Esophagus muscularis mucosa (tissue), 4 donors: ENCODE results near the gene PDX1. TPM values are rescaled to one million over a fixed set of nuclear protein-coding genes. Genes with fewer than 3 reads are reported as not detected.

Experiments
- DNase-seq: peaks from one replicate; pipeline ENCODE4 v3.0.0-alpha.2; 2017; ENCODE audit errors: extremely low spot score
- H3K27ac ChIP-seq, 4 donors: fragments of 200-600 bp; sonication (generic); replicated peaks in 1 of 4; 1 replicate in 3 of 4; 2 replicates in 1 of 4; pipeline ENCODE4 v1.5.1; 2016 to 2019; ENCODE audit warnings: mild to moderate bottlenecking in 1 of 4
- H3K27me3 ChIP-seq, 4 donors: fragments of 200-600 bp; sonication (generic); one replicate each; pipeline versions ENCODE4 v1.5.1 to v1.6.0; 2016 to 2019
- H3K36me3 ChIP-seq, 4 donors: fragments of 200-600 bp; sonication (generic); one replicate each; pipeline ENCODE4 v1.5.1; 2016 to 2019
- H3K4me1 ChIP-seq, 4 donors: fragments of 200-600 bp; sonication (generic); one replicate each; pipeline ENCODE4 v1.5.1; 2016 to 2019
- H3K4me3 ChIP-seq, 4 donors: fragments of 200-600 bp; sonication (generic); 1 replicate in 2 of 4; 2 replicates in 2 of 4; pipeline ENCODE4 v1.5.1; 2016 to 2019; ENCODE audit warnings: mild to moderate bottlenecking in 4 of 4, moderate library complexity in 1 of 4
- H3K9me3 ChIP-seq, 4 donors: fragments of 200-600 bp; sonication (generic); 1 replicate in 3 of 4; 2 replicates in 1 of 4; pipeline ENCODE4 v1.5.1; 2016 to 2019
- CTCF ChIP-seq, 3 experiments: fragments of 200-600 bp in 2 of 3; fragments of 450-650 bp in 1 of 3; sonication (generic) in 2 of 3; IDR thresholded peaks; one replicate each; pipeline ENCODE4 v1.5.1; 2017 to 2019; ENCODE audit warnings: antibody characterized with exemption in 3 of 3, mild to moderate bottlenecking in 2 of 3, moderate library complexity in 1 of 3
- EP300 ChIP-seq: sonication (generic); formaldehyde crosslinking; IDR thresholded peaks from one replicate; pipeline ENCODE4 v1.6.1; 2017; ENCODE audit warnings: antibody characterized with exemption
- POLR2A ChIP-seq: fragments of 450-650 bp; IDR thresholded peaks from one replicate; pipeline ENCODE4 v1.6.1; 2017; ENCODE audit warnings: antibody characterized with exemption, moderate library complexity, mild to moderate bottlenecking, low read depth
- POLR2AphosphoS5 ChIP-seq, 2 donors: sonication (generic); formaldehyde crosslinking; IDR thresholded peaks; one replicate each; pipeline ENCODE4 v1.6.1; 2017; ENCODE audit warnings: antibody characterized with exemption in 2 of 2
- WGBS: methylation state at CpG from one replicate; pipeline ENCODE4 v1.1.5; 2018; 5-methylcytosine and 5-hydroxymethylcytosine counted together
- intact Hi-C: fragments of 100-400 bp; cut with DNase I; formaldehyde crosslinking; loops from one replicate; pipeline ENCODE4 v1.15.1; 2023
- total RNA-seq, 4 donors: library from RNA; depleted of rRNA; stranded (reverse); fragments of >200 nt; gene quantifications; one replicate each; pipeline versions ENCODE4 v1.1.0 to v1.2.1, GENCODE V29; 2016

The PDX1 gene
- total RNA-seq, 4 donors from 2014 or later, result not detected

GRCh38 chr13:27969082-27969865, 49.5 kb downstream of the PDX1 start, which contains the start of gene CDX2:
Gene CDX2, minus strand, starts transcription at chr13:27969315. Its CDS starts 309 bp downstream, at chr13:27969006.
- Histone ChIP-seq H3K9me3 (no peaks in the 10 kb centered on the region), H3K4me3 (no peak within 1 kb of the TSS), H3K27ac (no peak within 1 kb of the TSS), H3K27me3 (peaks cover 0 to 100% (median 70%) of the 10 kb centered on the region in 4 donors), H3K36me3 (no peaks in the 10 kb centered on the region), H3K4me1 (peaks cover 7 to 43% (median 35%) of the 10 kb centered on the region in 4 donors)
- TF ChIP-seq EP300 (no peak), CTCF (IDR thresholded peaks at IDR 0.05) (no peak), POLR2A (no peak), POLR2AphosphoS5 (IDR thresholded peaks at IDR 0.05) (no peak)
- intact Hi-C loops, result no loop called here
- 3% methylated on average over 29 of the region's 34 CpGs for WGBS
- DNase-seq, result no peak

GRCh38 chr13:27969866-27970229, 50.0 kb downstream of the PDX1 start:
- DNase-seq, result no peak
- TF ChIP-seq POLR2AphosphoS5 (IDR thresholded peaks at IDR 0.05) (no peak), CTCF (IDR thresholded peaks at IDR 0.05) (no peak), POLR2A (no peak), EP300 (no peak)
- peaks cover 0 to 100% (median 67%) of the 10 kb centered on the region in 4 donors for H3K27me3 ChIP-seq
- H3K36me3 ChIP-seq, result no peaks in the 10 kb centered on the region
- peaks cover 7 to 43% (median 35%) of the 10 kb centered on the region in 4 donors for H3K4me1 ChIP-seq
- no peak overlapping the region for H3K4me3 ChIP-seq
- 15% methylated on average over 7 of the region's 7 CpGs for WGBS
- no peaks in the 10 kb centered on the region for H3K9me3 ChIP-seq
- H3K27ac ChIP-seq, result no peak overlapping the region
- intact Hi-C loops, result no loop called here

- DNase-seq, result no peak
- Histone ChIP-seq H3K36me3 (no peaks in the 10 kb centered on the region), H3K27me3 (peaks cover 0 to 100% (median 65%) of the 10 kb centered on the region in 4 donors), H3K4me3 (no peak overlapping the region), H3K27ac (no peak overlapping the region), H3K9me3 (no peaks in the 10 kb centered on the region), H3K4me1 (peaks cover 8 to 46% (median 37%) of the 10 kb centered on the region in 4 donors)
- intact Hi-C loops, result no loop called here
- TF ChIP-seq POLR2A (no peak), EP300 (no peak), POLR2AphosphoS5 (IDR thresholded peaks at IDR 0.05) (no peak), CTCF (IDR thresholded peaks at IDR 0.05) (no peak)
- WGBS, result 9% methylated on average over 18 of the region's 53 CpGs
These were observed 50.8 kb downstream of the PDX1 start for GRCh38 chr13:27970382-27971235.

- H3K4me3 ChIP-seq, result no peak overlapping the region
- intact Hi-C loops, result no loop called here
- peaks cover 0 to 100% (median 65%) of the 10 kb centered on the region in 4 donors for H3K27me3 ChIP-seq
- no peaks in the 10 kb centered on the region for H3K9me3 ChIP-seq
- DNase-seq, result no peak
- peaks cover 10 to 43% (median 38%) of the 10 kb centered on the region in 4 donors for H3K4me1 ChIP-seq
- WGBS, result 55% methylated on average over 12 of the region's 13 CpGs
- TF ChIP-seq EP300, result no peak
- no peak for TF ChIP-seq POLR2AphosphoS5 (IDR thresholded peaks at IDR 0.05)
- TF ChIP-seq POLR2A, result no peak
- no peak for TF ChIP-seq CTCF (IDR thresholded peaks at IDR 0.05)
- H3K27ac ChIP-seq, result no peak overlapping the region
- H3K36me3 ChIP-seq, result no peaks in the 10 kb centered on the region
These were observed 51.4 kb downstream of the PDX1 start for GRCh38 chr13:27971236-27971645.
